Gastrocnemius medialis (tissue), 4 donors: ENCODE data around the gene POLD1. TPM values are rescaled to one million over a fixed set of nuclear protein-coding genes. Genes with fewer than 3 reads are reported as not detected.
A peak's percentile ranks its signal among the peaks of the same experiment; 100 is the strongest.

Source experiments
- ATAC-seq, 2 donors: fragments of 150-250 bp; one replicate each; pipeline ENCODE4 v1.9.1; 2016
- DNase-seq, 2 donors: peaks; one replicate each; pipeline ENCODE4 v3.0.0-alpha.2; 2019
- H3K27ac ChIP-seq, 4 donors: fragments of 200-600 bp; sonication (generic); 1 replicate in 1 of 4; 2 replicates in 3 of 4; pipeline ENCODE4 v1.5.1; 2016 to 2018; ENCODE audit warnings: mild to moderate bottlenecking in 2 of 4, moderate library complexity in 1 of 4
- H3K27me3 ChIP-seq, 3 donors: fragments of 200-600 bp; sonication (generic) in 2 of 3; 1 replicate in 1 of 3; 2 replicates in 2 of 3; pipeline versions ENCODE4 v1.5.1 to v1.6.0; 2016 to 2019; ENCODE audit warnings: mild to moderate bottlenecking in 1 of 3, moderate library complexity in 1 of 3
- H3K36me3 ChIP-seq, 2 donors: fragments of 200-600 bp; sonication (generic) in 1 of 2; one replicate each; pipeline ENCODE4 v1.5.1; 2017 to 2018
- H3K4me1 ChIP-seq, 2 donors: fragments of 200-600 bp; sonication (generic) in 1 of 2; one replicate each; pipeline ENCODE4 v1.5.1; 2016 to 2017; ENCODE audit warnings: mild to moderate bottlenecking in 2 of 2
- H3K4me3 ChIP-seq, 4 donors: fragments of 200-600 bp; sonication (generic) in 3 of 4; 1 replicate in 1 of 4; 2 replicates in 3 of 4; pipeline ENCODE4 v1.5.1; 2016 to 2019; ENCODE audit warnings: mild to moderate bottlenecking in 2 of 4
- H3K9me3 ChIP-seq, 3 donors: fragments of 200-600 bp; sonication (generic) in 2 of 3; 1 replicate in 1 of 3; 2 replicates in 2 of 3; pipeline ENCODE4 v1.5.1; 2016 to 2019
- POLR2A ChIP-seq, 2 donors: fragments of 450-650 bp; IDR thresholded peaks; one replicate each; pipeline ENCODE4 v1.6.1; 2017; ENCODE audit warnings: antibody characterized with exemption in 2 of 2, mild to moderate bottlenecking in 2 of 2, moderate library complexity in 2 of 2
- in situ Hi-C, 4 donors: fragments of 200-750 bp; cut with MboI; loops; one replicate each; pipeline versions ENCODE4 v1.15.0 to v1.8.0; 2017; ENCODE audit warnings: low sequenced_read_pairs in 4 of 4
- intact Hi-C: fragments of 100-400 bp; cut with DNase I; formaldehyde crosslinking; loops from one replicate; pipeline ENCODE4 v1.15.1; 2023; ENCODE audit warnings: low total_unique reads
- total RNA-seq, 4 donors: library from RNA; depleted of rRNA; stranded (reverse); fragments of >200 nt; gene quantifications; one replicate each; pipeline versions ENCODE4 v1.1.0 to v1.2.3, GENCODE V29; 2016
- TF ChIP-seq, protein P1 (sequence below), 5 experiments: fragments of 450-650 bp in 3 of 5; fragments of 200-600 bp in 2 of 5; sonication (generic) in 2 of 5; IDR thresholded peaks in 4 of 5; conservative IDR thresholded peaks in 1 of 5; 1 replicate in 4 of 5; 2 replicates in 1 of 5; pipeline ENCODE4 v1.5.1; 2016 to 2019; ENCODE audit warnings: antibody characterized with exemption in 5 of 5, mild to moderate bottlenecking in 3 of 5, moderate library complexity in 3 of 5

POLD1 gene
- total RNA-seq, 4 donors from 2014 or later, result 4.0 to 18.3 (median 6.0) TPM

DNA sequence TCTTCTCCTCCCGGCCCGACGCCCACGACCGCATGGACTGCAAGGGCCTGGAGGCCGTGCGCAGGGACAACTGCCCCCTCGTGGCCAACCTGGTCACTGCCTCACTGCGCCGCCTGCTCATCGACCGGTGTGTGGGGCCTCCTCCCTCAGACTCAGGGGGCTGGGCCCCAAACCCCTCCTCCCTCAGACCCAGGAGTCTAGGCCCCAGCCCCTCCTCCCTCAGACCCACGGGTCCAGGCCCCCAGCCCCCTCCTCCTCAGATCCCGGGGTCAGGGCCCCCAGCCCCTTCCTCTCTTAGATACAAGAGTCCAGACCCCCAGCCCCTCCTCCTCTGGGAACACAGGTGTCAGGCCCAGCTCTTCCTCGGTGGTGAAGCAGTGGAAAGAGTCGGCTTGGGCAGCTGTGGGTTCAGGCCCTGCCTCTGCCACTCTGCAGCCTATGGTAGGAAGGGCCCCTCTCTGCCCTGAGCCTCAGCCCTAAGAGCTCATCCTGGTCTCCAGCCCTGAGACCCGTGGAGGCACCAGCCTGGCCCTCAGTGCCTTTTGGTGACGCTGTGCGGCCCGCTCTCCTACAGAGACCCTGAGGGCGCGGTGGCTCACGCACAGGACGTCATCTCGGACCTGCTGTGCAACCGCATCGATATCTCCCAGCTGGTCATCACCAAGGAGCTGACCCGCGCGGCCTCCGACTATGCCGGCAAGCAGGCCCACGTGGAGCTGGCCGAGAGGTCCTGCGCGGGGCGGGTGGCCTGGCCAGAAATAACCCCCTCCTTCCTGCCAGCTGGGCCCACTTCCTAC is 30.9 kb downstream of the POLD1 start:
- peaks cover 0 to 8% of the 10 kb centered on the region in 2 donors for H3K4me1 ChIP-seq
- intact Hi-C loops, result loop anchor here (1.0 kb wide), 2 partner anchors 47 to 58 kb away; no protein-coding TSS in a partner anchor
- ATAC-seq, result peak; percentile 55 to 74
- peaks cover 0 to 14% (median 11%) of the 10 kb centered on the region in 3 donors for H3K27me3 ChIP-seq
- no peak overlapping the region for H3K27ac ChIP-seq
- in situ Hi-C loops, result loop anchor here in 2 of 4 donors (10.0 kb wide), 1 partner anchor 50 kb away; the partner anchor contains the start of gene NAPSA (in 2 of the 2)
- no peaks in the 10 kb centered on the region for H3K9me3 ChIP-seq
- H3K36me3 ChIP-seq, result no peaks in the 10 kb centered on the region
- TF ChIP-seq POLR2A (IDR thresholded peaks at IDR 0.05), result no peak
- TF ChIP-seq, protein P1, sequence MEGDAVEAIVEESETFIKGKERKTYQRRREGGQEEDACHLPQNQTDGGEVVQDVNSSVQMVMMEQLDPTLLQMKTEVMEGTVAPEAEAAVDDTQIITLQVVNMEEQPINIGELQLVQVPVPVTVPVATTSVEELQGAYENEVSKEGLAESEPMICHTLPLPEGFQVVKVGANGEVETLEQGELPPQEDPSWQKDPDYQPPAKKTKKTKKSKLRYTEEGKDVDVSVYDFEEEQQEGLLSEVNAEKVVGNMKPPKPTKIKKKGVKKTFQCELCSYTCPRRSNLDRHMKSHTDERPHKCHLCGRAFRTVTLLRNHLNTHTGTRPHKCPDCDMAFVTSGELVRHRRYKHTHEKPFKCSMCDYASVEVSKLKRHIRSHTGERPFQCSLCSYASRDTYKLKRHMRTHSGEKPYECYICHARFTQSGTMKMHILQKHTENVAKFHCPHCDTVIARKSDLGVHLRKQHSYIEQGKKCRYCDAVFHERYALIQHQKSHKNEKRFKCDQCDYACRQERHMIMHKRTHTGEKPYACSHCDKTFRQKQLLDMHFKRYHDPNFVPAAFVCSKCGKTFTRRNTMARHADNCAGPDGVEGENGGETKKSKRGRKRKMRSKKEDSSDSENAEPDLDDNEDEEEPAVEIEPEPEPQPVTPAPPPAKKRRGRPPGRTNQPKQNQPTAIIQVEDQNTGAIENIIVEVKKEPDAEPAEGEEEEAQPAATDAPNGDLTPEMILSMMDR (IDR thresholded peaks at IDR 0.05 in 4 of 5, conservative IDR thresholded peaks at IDR 0.05 in 1 of 5), result peak; percentile 46 to 87 (median 83)
- H3K4me3 ChIP-seq, result no peak overlapping the region
- peak; percentile 47 to 58 for DNase-seq

DNA sequence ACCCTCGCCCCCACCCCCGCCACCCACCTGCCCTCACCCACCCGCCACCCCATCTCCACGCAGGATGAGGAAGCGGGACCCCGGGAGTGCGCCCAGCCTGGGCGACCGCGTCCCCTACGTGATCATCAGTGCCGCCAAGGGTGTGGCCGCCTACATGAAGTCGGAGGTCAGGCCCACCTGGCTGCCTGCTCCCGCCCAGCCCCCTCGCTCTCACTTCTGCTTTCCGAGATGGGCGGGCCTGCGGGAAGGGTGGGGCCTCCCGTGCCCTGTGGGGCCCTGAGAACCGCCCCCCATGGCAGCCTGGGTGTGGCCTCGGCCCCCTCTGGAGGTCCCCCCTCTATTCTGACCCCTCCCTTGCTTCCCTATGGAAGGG is 31.5 kb downstream of the POLD1 start:
- Histone ChIP-seq H3K36me3 (no peaks in the 10 kb centered on the region), H3K4me3 (no peak overlapping the region), H3K4me1 (peaks cover 0 to 8% of the 10 kb centered on the region in 2 donors), H3K27ac (no peak overlapping the region), H3K27me3 (peaks cover 0 to 18% (median 11%) of the 10 kb centered on the region in 3 donors), H3K9me3 (no peaks in the 10 kb centered on the region)
- TF ChIP-seq POLR2A (IDR thresholded peaks at IDR 0.05), result no peak
- no peak for ATAC-seq
- intact Hi-C loops (no loop called here), in situ Hi-C loops (loop anchor here in 2 of 4 donors (10.0 kb wide), 1 partner anchor 51 kb away; the partner anchor contains the start of gene NAPSA (in 2 of the 2))
- no peak for DNase-seq

DNA sequence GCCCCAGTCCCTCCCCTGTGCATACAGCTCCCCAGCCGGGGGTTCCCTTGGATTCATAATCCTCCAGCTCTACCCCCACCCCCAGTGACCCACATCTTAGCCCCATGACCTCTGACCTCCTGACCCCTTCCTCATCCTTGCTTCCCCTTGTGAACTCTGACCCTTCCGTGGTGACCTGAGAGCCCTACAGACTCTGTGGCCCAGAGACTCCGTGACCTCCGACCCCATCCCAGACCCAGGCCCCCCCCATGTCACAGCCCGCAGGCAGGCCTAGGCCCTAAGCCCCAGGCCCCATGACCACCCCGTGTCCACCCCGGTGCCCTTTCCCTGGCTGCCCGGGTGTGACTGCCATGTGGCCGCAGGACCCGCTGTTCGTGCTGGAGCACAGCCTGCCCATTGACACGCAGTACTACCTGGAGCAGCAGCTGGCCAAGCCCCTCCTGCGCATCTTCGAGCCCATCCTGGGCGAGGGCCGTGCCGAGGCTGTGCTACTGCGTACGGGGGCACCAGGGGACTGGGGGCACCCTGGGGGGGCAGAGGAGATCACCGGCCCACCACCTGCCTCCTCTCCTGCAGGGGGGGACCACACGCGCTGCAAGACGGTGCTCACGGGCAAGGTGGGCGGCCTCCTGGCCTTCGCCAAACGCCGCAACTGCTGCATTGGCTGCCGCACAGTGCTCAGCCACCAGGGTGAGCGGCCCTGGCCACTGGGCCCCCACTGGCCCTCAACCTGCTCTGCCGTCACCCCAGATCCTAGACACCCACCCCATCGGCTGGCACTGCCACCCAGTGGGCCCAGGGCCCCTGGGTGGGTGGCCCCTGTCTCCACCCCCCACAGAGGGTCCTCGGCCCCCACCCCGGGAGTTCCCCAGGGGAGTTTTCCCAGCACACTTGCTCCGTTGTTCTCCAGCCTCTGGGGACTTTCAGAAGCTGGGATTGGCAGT is 32.2 kb downstream of the POLD1 start:
- Histone ChIP-seq H3K36me3 (no peaks in the 10 kb centered on the region), H3K9me3 (no peaks in the 10 kb centered on the region), H3K4me3 (no peak overlapping the region), H3K27me3 (peaks cover 2 to 20% (median 11%) of the 10 kb centered on the region in 3 donors), H3K27ac (no peak overlapping the region), H3K4me1 (peaks cover 0 to 8% of the 10 kb centered on the region in 2 donors)
- DNase-seq (no peak), ATAC-seq (no peak)
- in situ Hi-C loops (loop anchor here in 2 of 4 donors (10.0 kb wide), 1 partner anchor 52 kb away; the partner anchor contains the start of gene NAPSA (in 2 of the 2)), intact Hi-C loops (no loop called here)
- TF ChIP-seq POLR2A (IDR thresholded peaks at IDR 0.05), result no peak
- TF ChIP-seq, protein P1 (IDR thresholded peaks at IDR 0.05 in 4 of 5, conservative IDR thresholded peaks at IDR 0.05 in 1 of 5), result no peak

DNA sequence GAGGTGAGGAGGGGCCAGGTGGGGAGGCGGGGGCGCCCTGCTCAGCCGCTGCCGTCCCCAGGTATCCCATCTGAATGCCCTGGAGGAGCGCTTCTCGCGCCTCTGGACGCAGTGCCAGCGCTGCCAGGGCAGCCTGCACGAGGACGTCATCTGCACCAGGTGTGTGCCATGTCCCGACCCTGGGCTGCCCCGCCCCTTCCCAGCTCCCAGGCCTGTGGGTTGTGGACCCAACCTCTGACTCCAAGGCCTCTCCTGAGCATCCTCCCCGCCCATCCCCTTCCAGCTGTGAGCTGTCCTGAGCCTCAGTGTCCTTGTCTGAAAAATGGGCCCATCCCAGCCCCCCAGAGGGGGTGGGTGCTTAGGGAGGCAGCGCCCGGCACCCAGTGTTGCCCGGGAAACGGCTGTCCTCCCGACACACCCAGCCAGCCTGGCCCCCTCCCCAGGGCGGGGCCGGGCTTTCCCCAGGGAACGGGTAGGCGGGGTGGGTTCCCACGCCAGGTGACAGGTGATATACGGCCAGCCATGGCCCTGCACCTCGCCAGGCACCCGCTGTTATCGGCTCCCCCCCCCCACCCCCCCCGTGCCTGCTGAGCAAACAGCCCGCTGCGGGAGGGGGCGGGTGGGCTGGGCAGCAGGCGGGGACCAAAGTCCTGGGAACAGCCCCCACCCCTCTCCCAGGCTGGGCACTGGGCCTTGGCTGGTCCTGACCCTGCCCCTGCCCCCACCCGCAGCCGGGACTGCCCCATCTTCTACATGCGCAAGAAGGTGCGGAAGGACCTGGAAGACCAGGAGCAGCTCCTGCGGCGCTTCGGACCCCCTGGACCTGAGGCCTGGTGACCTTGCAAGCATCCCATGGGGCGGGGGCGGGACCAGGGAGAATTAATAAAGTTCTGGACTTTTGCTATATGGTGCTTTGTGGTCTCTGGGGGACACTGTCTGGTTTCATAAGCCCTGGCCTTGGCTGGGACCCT is 33.2 kb downstream of the POLD1 start:
- H3K9me3 ChIP-seq, result no peaks in the 10 kb centered on the region
- H3K27ac ChIP-seq, result no peak overlapping the region
- ATAC-seq, result no peak
- TF ChIP-seq POLR2A (IDR thresholded peaks at IDR 0.05), result no peak
- TF ChIP-seq, protein P1 (IDR thresholded peaks at IDR 0.05 in 4 of 5, conservative IDR thresholded peaks at IDR 0.05 in 1 of 5), result no peak
- peaks cover 0 to 8% of the 10 kb centered on the region in 2 donors for H3K4me1 ChIP-seq
- H3K27me3 ChIP-seq, result peaks cover 2 to 22% (median 11%) of the 10 kb centered on the region in 3 donors
- no peak for DNase-seq
- intact Hi-C loops (no loop called here), in situ Hi-C loops (loop anchor here in 2 of 4 donors (10.0 kb wide), 1 partner anchor 53 kb away; the partner anchor contains the start of gene NAPSA (in 2 of the 2))
- no peaks in the 10 kb centered on the region for H3K36me3 ChIP-seq
- H3K4me3 ChIP-seq, result no peak overlapping the region
